GM18907 (cell line): ENCODE results near the gene DAG1.
A peak's percentile ranks its signal among the peaks of the same experiment; 100 is the strongest.
"Not testable (repeated sequence)": the region's sequence is repeated elsewhere in the genome, so short reads cannot be mapped to it uniquely, and the experiment has no call there.

Experiments used
- ATAC-seq: cut with Tn5 transposase; IDR thresholded peaks from one replicate; pipeline ENCODE4 v1.9.1; 2021; ENCODE audit warnings: mild to moderate bottlenecking, moderate library complexity; ENCODE audit not compliant: unreplicated experiment

Gene DAG1

GRCh38 chr3:49469037-49469935, 781 bp upstream of the DAG1 start:
- no peak for ATAC-seq

- ATAC-seq = peak; percentile 26
These were observed 800 bp downstream of the DAG1 start for GRCh38 chr3:49470714-49471420.

- no peak for ATAC-seq
These were observed 1.9 kb downstream of the DAG1 start for GRCh38 chr3:49471856-49472495.

GRCh38 chr3:49476563-49476962, 6.5 kb downstream of the DAG1 start:
- ATAC-seq = peak; percentile 53

GRCh38 chr3:49482766-49483165, 12.7 kb downstream of the DAG1 start:
- no peak for ATAC-seq

- ATAC-seq = no peak
These were observed 14.4 kb downstream of the DAG1 start for GRCh38 chr3:49484471-49484870.

- ATAC-seq = no peak
These were observed 19.2 kb downstream of the DAG1 start for GRCh38 chr3:49489247-49489646.

GRCh38 chr3:49492969-49493368, 22.9 kb downstream of the DAG1 start:
- ATAC-seq = no peak

GRCh38 chr3:49493901-49494300, 23.8 kb downstream of the DAG1 start:
- ATAC-seq = no peak

- ATAC-seq = no peak
These were observed 25.0 kb downstream of the DAG1 start for GRCh38 chr3:49495023-49495422.

- ATAC-seq = not testable (repeated sequence)
These were observed 26.8 kb downstream of the DAG1 start for GRCh38 chr3:49496845-49497244.

GRCh38 chr3:49497606-49498005, 27.5 kb downstream of the DAG1 start:
- no peak for ATAC-seq

GRCh38 chr3:49498239-49498638, 28.2 kb downstream of the DAG1 start:
- no peak for ATAC-seq

- ATAC-seq = no peak
These were observed 28.6 kb downstream of the DAG1 start for GRCh38 chr3:49498648-49499047.

- no peak for ATAC-seq
These were observed 30.2 kb downstream of the DAG1 start for GRCh38 chr3:49500205-49500731.

- ATAC-seq = no peak
These were observed 30.9 kb downstream of the DAG1 start for GRCh38 chr3:49500732-49501609.

- no peak for ATAC-seq
These were observed 31.8 kb downstream of the DAG1 start for GRCh38 chr3:49501842-49502241.

- no peak for ATAC-seq
These were observed 36.8 kb downstream of the DAG1 start for GRCh38 chr3:49506906-49507305.

GRCh38 chr3:49509028-49509561, 39.0 kb downstream of the DAG1 start:
- ATAC-seq = no peak

GRCh38 chr3:49511639-49512038, 41.6 kb downstream of the DAG1 start:
- ATAC-seq = no peak
